IMR-90 (cell line): ENCODE results near the gene SLC39A11. TPM values are rescaled to one million over a fixed set of nuclear protein-coding genes. Genes with fewer than 3 reads are reported as not detected.

Experiments used
- ATAC-seq: fragments of 200-7000 bp; cut with Tn5 transposase; 2 replicates; pipeline ENCODE4 v1.9.1; 2020; ENCODE audit warnings: low read depth, mild to moderate bottlenecking, moderate library complexity
- BruUV-seq: library from RNA; stranded (reverse); fragments of 400-500 nt; replicated peaks from 2 replicates; lab custom pipeline; 2021; lab: Mats Ljungman, UMichigan
- CTCF ChIA-PET: fragments of 300-600 bp; formaldehyde crosslinking; extraction: SDS; loops from one replicate; lab custom pipeline; 2021; ENCODE audit warnings: antibody characterized with exemption; lab: Yijun Ruan, JAX
- POLR2A ChIA-PET: fragments of 300-600 bp; sonication (Branson Sonifier 250); formaldehyde crosslinking; loops from one replicate; lab custom pipeline; 2022; ENCODE audit warnings: antibody characterized with exemption; ENCODE audit not compliant: unreplicated experiment; lab: Charles Lee
- DNase-seq: peaks from one replicate; pipeline ENCODE4 v3.0.0; 2013
- H2AFZ ChIP-seq: replicated peaks from 2 replicates; pipeline ENCODE3; 2013; ENCODE audit warnings: low read length, mild to moderate bottlenecking; ENCODE audit not compliant: poor library complexity
- H2AK5ac ChIP-seq: 2 replicates; pipeline ENCODE4 v1.6.1; 2013; ENCODE audit warnings: low read depth, low read length, inconsistent platforms
- H2AK9ac ChIP-seq: replicated peaks from 2 replicates; pipeline ENCODE3; 2013; ENCODE audit warnings: mild to moderate bottlenecking, low read depth, low read length, moderate library complexity; ENCODE audit not compliant: poor library complexity
- H2BK120ac ChIP-seq: 2 replicates; pipeline ENCODE4 v1.6.1; 2013; ENCODE audit warnings: low read depth, low read length, inconsistent platforms
- H2BK15ac ChIP-seq: 3 replicates; pipeline ENCODE4 v1.6.1; 2013; ENCODE audit warnings: low read depth, low read length, inconsistent platforms
- H2BK20ac ChIP-seq: 2 replicates; pipeline ENCODE4 v1.6.1; 2013; ENCODE audit warnings: low read depth, mild to moderate bottlenecking, inconsistent platforms, low read length, moderate library complexity
- H2BK5ac ChIP-seq: 2 replicates; pipeline ENCODE4 v1.6.1; 2013; ENCODE audit warnings: mild to moderate bottlenecking, low read depth, low read length, inconsistent platforms; ENCODE audit not compliant: poor library complexity, severe bottlenecking
- H3K14ac ChIP-seq: replicated peaks from 2 replicates; pipeline ENCODE4 v1.6.1; 2013; ENCODE audit warnings: low read depth, low read length, inconsistent platforms
- H3K18ac ChIP-seq: 2 replicates; pipeline ENCODE4 v1.6.1; 2013; ENCODE audit warnings: low read depth, low read length, control low read depth
- H3K23ac ChIP-seq: 2 replicates; pipeline ENCODE4 v1.6.1; 2013; ENCODE audit warnings: low read depth, low read length, inconsistent platforms
- H3K27ac ChIP-seq: 2 replicates; pipeline ENCODE4 v1.5.1; 2013; ENCODE audit warnings: mild to moderate bottlenecking, control low read depth, low read length; ENCODE audit not compliant: insufficient read depth
- H3K27me3 ChIP-seq: 2 replicates; pipeline ENCODE4 v1.6.1; 2013; ENCODE audit warnings: low read length; ENCODE audit not compliant: control insufficient read depth, insufficient read depth
- H3K36me3 ChIP-seq: 2 replicates; pipeline ENCODE4 v1.6.1; 2013; ENCODE audit warnings: low read length, mixed read lengths; ENCODE audit not compliant: control insufficient read depth, insufficient read depth
- H3K4ac ChIP-seq: 2 replicates; pipeline ENCODE4 v1.6.1; 2013; ENCODE audit warnings: low read depth, low read length, inconsistent platforms
- H3K4me1 ChIP-seq: 2 replicates; pipeline ENCODE4 v1.6.1; 2013; ENCODE audit warnings: low read length, mixed read lengths; ENCODE audit not compliant: control insufficient read depth, insufficient read depth
- H3K4me2 ChIP-seq: 2 replicates; pipeline ENCODE4 v1.6.1; 2013; ENCODE audit warnings: low read depth, mild to moderate bottlenecking, control low read depth, low read length, moderate library complexity
- H3K4me3 ChIP-seq: 2 replicates; pipeline ENCODE4 v1.5.1; 2013; ENCODE audit warnings: low read depth, mild to moderate bottlenecking, control low read depth, low read length, moderate library complexity; ENCODE audit not compliant: insufficient read depth
- H3K56ac ChIP-seq: 2 replicates; pipeline ENCODE4 v1.6.1; 2013; ENCODE audit warnings: low read length, inconsistent platforms; ENCODE audit not compliant: insufficient read depth; ENCODE audit errors: extremely low read depth
- H3K79me1 ChIP-seq, 2 experiments: 2 replicates each; pipeline ENCODE4 v1.6.1; 2013; ENCODE audit warnings: low read length in 2 of 2, inconsistent platforms in 1 of 2, low read depth in 1 of 2
- H3K9ac ChIP-seq: 2 replicates; pipeline ENCODE4 v1.6.1; 2013; ENCODE audit warnings: low read depth, low read length, control low read depth
- H3K9me1 ChIP-seq: 2 replicates; pipeline ENCODE4 v1.6.1; 2013; ENCODE audit warnings: low read length, inconsistent platforms; ENCODE audit not compliant: insufficient read depth
- H3K9me3 ChIP-seq: 2 replicates; pipeline ENCODE4 v1.6.1; 2013; ENCODE audit warnings: low read length; ENCODE audit not compliant: control insufficient read depth, insufficient read depth
- H4K20me1 ChIP-seq: 2 replicates; pipeline ENCODE4 v1.6.1; 2013; ENCODE audit warnings: low read length, inconsistent platforms; ENCODE audit not compliant: insufficient read depth
- H4K5ac ChIP-seq: 2 replicates; pipeline ENCODE4 v1.6.1; 2013; ENCODE audit warnings: mild to moderate bottlenecking, low read depth, low read length, control low read depth
- H4K8ac ChIP-seq, 2 experiments: 2 replicates each; pipeline ENCODE4 v1.6.1; 2013; ENCODE audit warnings: low read depth in 2 of 2, low read length in 2 of 2, control low read depth in 1 of 2, inconsistent platforms in 1 of 2
- H4K91ac ChIP-seq: 2 replicates; pipeline ENCODE4 v1.6.1; 2013; ENCODE audit warnings: low read depth, low read length, inconsistent platforms; ENCODE audit not compliant: insufficient read depth
- BHLHE40 ChIP-seq: fragments of 150-350 bp; IDR thresholded peaks from 2 replicates; pipeline ENCODE4 v1.6.1; 2016; ENCODE audit warnings: mild to moderate bottlenecking, low read depth, low read length
- CEBPB ChIP-seq: IDR thresholded peaks from 2 replicates; pipeline ENCODE4 v1.6.1; 2012; ENCODE audit warnings: low read depth, low read length, improper control_type of control experiment
- CHD1 ChIP-seq: IDR thresholded peaks from 2 replicates; pipeline ENCODE4 v1.6.1; 2012; ENCODE audit warnings: low read depth, low read length, improper control_type of control experiment
- CTCF ChIP-seq: conservative IDR thresholded peaks from 2 replicates; pipeline ENCODE4 v1.5.1; 2012; ENCODE audit warnings: mild to moderate bottlenecking, low read depth, low read length, improper control_type of control experiment
- ELK1 ChIP-seq: fragments of 150-350 bp; IDR thresholded peaks from 2 replicates; pipeline ENCODE4 v1.6.1; 2016; ENCODE audit warnings: low read depth, mild to moderate bottlenecking, low read length, moderate library complexity, borderline replicate concordance
- FOS ChIP-seq: fragments of 150-350 bp; IDR thresholded peaks from 2 replicates; pipeline ENCODE4 v1.6.1; 2016; ENCODE audit warnings: low read depth, low read length
- MAFK ChIP-seq: IDR thresholded peaks from 2 replicates; pipeline ENCODE4 v1.6.1; 2012; ENCODE audit warnings: low read depth, low read length, improper control_type of control experiment
- MAZ ChIP-seq: IDR thresholded peaks from 2 replicates; pipeline ENCODE4 v1.6.1; 2012; ENCODE audit warnings: low read depth, mild to moderate bottlenecking, low read length, improper control_type of control experiment, moderate library complexity, borderline replicate concordance
- MXI1 ChIP-seq: IDR thresholded peaks from 2 replicates; pipeline ENCODE4 v1.6.1; 2012; ENCODE audit warnings: low read depth, mild to moderate bottlenecking, low read length, moderate library complexity, borderline replicate concordance
- NFE2L2 ChIP-seq: fragments of 150-350 bp; IDR thresholded peaks from 2 replicates; pipeline ENCODE4 v1.6.1; 2016; ENCODE audit warnings: low read depth, mild to moderate bottlenecking, low read length
- POLR2A ChIP-seq: IDR thresholded peaks from 2 replicates; pipeline ENCODE4 v1.6.1; 2012; ENCODE audit warnings: mild to moderate bottlenecking, low read depth, low read length
- RAD21 ChIP-seq: IDR thresholded peaks from 2 replicates; pipeline ENCODE4 v1.6.1; 2012; ENCODE audit warnings: low read length, improper control_type of control experiment
- RCOR1 ChIP-seq: IDR thresholded peaks from 2 replicates; pipeline ENCODE4 v1.6.1; 2012; ENCODE audit warnings: mild to moderate bottlenecking, low read length, improper control_type of control experiment; ENCODE audit not compliant: insufficient replicate concordance
- RFX5 ChIP-seq: IDR thresholded peaks from 2 replicates; pipeline ENCODE4 v1.8.0; 2012; ENCODE audit warnings: low read depth, mild to moderate bottlenecking, low read length, moderate library complexity
- SMC3 ChIP-seq: fragments of 150-350 bp; IDR thresholded peaks from 2 replicates; pipeline ENCODE4 v1.6.1; 2016; ENCODE audit warnings: low read depth, mild to moderate bottlenecking, antibody characterized with exemption, low read length, moderate library complexity
- USF2 ChIP-seq: fragments of 150-350 bp; IDR thresholded peaks from 2 replicates; pipeline ENCODE4 v1.6.1; 2017; ENCODE audit warnings: mild to moderate bottlenecking, antibody characterized with exemption, low read length, low read depth
- WGBS, 2 experiments: methylation state at CpG; one replicate each; pipeline versions ENCODE4 v1.1.5 to v1.1.7; 2013; ENCODE audit warnings: missing lambda C conversion rate in 2 of 2; ENCODE audit not compliant: insufficient read length in 1 of 2; ENCODE audit errors: extremely low coverage in 2 of 2; 5-methylcytosine and 5-hydroxymethylcytosine counted together
- dilution Hi-C: fragments of 300-500 bp; cut with HindIII; formaldehyde crosslinking; loops from one replicate; pipeline ENCODE4 v1.14.3; 2018; ENCODE audit warnings: low sequenced_read_pairs; ENCODE audit not compliant: unreplicated experiment
- in situ Hi-C: fragments of 300-500 bp; cut with MboI; formaldehyde crosslinking; loops from 3 replicates; pipeline ENCODE4 v1.14.3; 2019; ENCODE audit warnings: low sequenced_read_pairs, inconsistent platforms, mixed read lengths
- intact Hi-C: fragments of 100-400 bp; cut with micrococcal nuclease; formaldehyde crosslinking; loops from 2 replicates; pipeline ENCODE4 v1.10.0; 2022
- polyA plus RNA-seq, 3 experiments: library from polyadenylated mRNA; depleted of rRNA; stranded (reverse); fragments of >200 nt; gene quantifications; 2 replicates each; pipeline ENCODE4 v1.2.3, GENCODE V29; 2012; ENCODE audit warnings: low replicate concordance in 1 of 3
- total RNA-seq: library from RNA; depleted of rRNA; stranded (reverse); fragments of >200 nt; gene quantifications from 2 replicates; pipeline ENCODE4 v1.2.3, GENCODE V29; 2012

SLC39A11 gene
- total and polyA plus RNA-seq, 2 of the 4 experiments (the other 2 are of a cell fraction): 8.8 to 14.3 TPM

GRCh38 chr17:73023759-73024158 is 68.7 kb downstream of the SLC39A11 start:
- Histone ChIP-seq H3K4me1 (peaks cover 9% of the 10 kb centered on the region), H3K9me3 (no peaks in the 10 kb centered on the region; the same call in 1 of the 2 replicates), H2AK5ac (no peak overlapping the region), H3K4me3 (no peak overlapping the region), H3K4me2 (no peak overlapping the region), H3K79me1 (peaks cover 0 to 25% of the 10 kb centered on the region in 2 experiments; a peak in 2 of 4 replicates), H3K9ac (no peak overlapping the region), H2BK5ac (no peak overlapping the region), H3K18ac (no peak overlapping the region), H3K56ac (no peak overlapping the region), H2AFZ (no peak overlapping the region), H4K8ac (no peak overlapping the region), H4K91ac (no peak overlapping the region), H3K4ac (no peak overlapping the region), H3K36me3 (no peaks in the 10 kb centered on the region), H2BK120ac (no peak overlapping the region), H4K20me1 (peaks cover 3% of the 10 kb centered on the region; the same call in 1 of the 2 replicates), H2AK9ac (no peak overlapping the region), H3K27me3 (no peaks in the 10 kb centered on the region), H3K9me1 (peaks cover 7% of the 10 kb centered on the region), H3K23ac (no peak overlapping the region), H2BK15ac (no peak overlapping the region), H2BK20ac (no peak overlapping the region), H4K5ac (no peak overlapping the region), H3K27ac (no peak overlapping the region), H3K14ac (no peak overlapping the region)
- ChIA-PET POLR2A (no interaction called here), CTCF (no interaction called here)
- DNase-seq (no peak), ATAC-seq (no peak)
- TF ChIP-seq RAD21 (no peak), SMC3 (no peak), MAZ (no peak), FOS (no peak), MXI1 (no peak), ELK1 (no peak), RCOR1 (no peak), RFX5 (no peak), POLR2A (no peak), NFE2L2 (no peak), CTCF (no peak), CHD1 (no peak), MAFK (no peak), USF2 (no peak), BHLHE40 (no peak), CEBPB (no peak)
- 100% methylated on average over 1 of the region's 5 CpGs; no CpG with 5 or more reads in 1 of the 2 experiments for WGBS, 2 experiments
- dilution Hi-C loops: no loop called here
- in situ Hi-C loops: no loop called here
- no TSS peak for BruUV-seq
- intact Hi-C loops: no loop called here
